Measurements from ENCODE around the gene PER3.

The PER3 gene

DNA sequence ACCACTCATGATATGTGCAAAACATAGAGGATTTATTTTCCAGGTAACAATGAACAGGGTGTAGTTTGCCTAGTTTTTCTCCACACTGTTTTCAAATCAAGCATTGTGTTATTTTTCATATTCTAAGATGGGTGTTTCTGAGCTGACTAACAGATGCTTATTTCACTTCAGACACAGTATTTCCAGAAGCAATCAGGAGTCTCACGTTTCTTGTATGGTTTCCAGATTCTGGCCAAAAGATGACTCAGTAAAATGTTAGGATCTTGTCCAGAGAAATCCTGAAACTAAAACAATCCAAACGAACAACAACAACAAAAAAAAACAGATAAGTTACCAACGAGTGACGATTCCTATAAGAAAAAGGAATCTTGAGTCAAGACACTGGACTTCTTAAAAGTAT is 63.5 kb downstream of the PER3 start:
- TF ChIP-seq, protein P1, sequence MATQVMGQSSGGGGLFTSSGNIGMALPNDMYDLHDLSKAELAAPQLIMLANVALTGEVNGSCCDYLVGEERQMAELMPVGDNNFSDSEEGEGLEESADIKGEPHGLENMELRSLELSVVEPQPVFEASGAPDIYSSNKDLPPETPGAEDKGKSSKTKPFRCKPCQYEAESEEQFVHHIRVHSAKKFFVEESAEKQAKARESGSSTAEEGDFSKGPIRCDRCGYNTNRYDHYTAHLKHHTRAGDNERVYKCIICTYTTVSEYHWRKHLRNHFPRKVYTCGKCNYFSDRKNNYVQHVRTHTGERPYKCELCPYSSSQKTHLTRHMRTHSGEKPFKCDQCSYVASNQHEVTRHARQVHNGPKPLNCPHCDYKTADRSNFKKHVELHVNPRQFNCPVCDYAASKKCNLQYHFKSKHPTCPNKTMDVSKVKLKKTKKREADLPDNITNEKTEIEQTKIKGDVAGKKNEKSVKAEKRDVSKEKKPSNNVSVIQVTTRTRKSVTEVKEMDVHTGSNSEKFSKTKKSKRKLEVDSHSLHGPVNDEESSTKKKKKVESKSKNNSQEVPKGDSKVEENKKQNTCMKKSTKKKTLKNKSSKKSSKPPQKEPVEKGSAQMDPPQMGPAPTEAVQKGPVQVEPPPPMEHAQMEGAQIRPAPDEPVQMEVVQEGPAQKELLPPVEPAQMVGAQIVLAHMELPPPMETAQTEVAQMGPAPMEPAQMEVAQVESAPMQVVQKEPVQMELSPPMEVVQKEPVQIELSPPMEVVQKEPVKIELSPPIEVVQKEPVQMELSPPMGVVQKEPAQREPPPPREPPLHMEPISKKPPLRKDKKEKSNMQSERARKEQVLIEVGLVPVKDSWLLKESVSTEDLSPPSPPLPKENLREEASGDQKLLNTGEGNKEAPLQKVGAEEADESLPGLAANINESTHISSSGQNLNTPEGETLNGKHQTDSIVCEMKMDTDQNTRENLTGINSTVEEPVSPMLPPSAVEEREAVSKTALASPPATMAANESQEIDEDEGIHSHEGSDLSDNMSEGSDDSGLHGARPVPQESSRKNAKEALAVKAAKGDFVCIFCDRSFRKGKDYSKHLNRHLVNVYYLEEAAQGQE (IDR thresholded peaks at IDR 0.05; ENCODE audit: insufficient read depth in 1 of 2, low read depth in 2 of 2, low read length in 2 of 2) = no peak
- no peak for TF ChIP-seq FOXP2 (optimal IDR thresholded peaks at IDR 0.05; ENCODE audit: borderline replicate concordance, extremely low read depth, extremely low read length, insufficient read depth)
- TF ChIP-seq TAF1 (IDR thresholded peaks at IDR 0.05; ENCODE audit: borderline replicate concordance, insufficient read depth, low read length) = no peak

DNA sequence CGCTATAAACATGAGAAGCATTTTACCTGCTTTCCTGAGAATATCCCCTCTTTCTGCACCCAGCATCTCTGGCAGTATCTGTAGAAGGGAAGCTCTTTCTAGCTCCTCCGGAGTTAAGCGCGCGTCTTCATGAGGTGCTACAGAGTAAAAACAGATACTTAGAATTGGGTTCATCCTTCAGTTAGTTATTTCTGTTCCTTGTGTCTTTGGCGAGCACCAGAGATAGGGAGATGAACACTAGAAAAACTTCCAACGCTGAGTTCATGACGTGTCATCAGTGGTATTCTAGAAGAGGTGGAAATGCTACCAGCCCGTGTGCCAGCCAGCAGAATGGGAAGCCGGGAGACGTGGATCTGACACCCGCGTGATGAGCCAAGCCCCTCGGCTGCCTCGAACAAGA is 66.7 kb downstream of the PER3 start:
- TF ChIP-seq SIN3A (IDR thresholded peaks at IDR 0.05; ENCODE audit: borderline replicate concordance, insufficient read depth, low read length) (no peak), TAF1 (IDR thresholded peaks at IDR 0.05; ENCODE audit: borderline replicate concordance, insufficient read depth, low read length) (no peak), FOXP2 (optimal IDR thresholded peaks at IDR 0.05; ENCODE audit: borderline replicate concordance, extremely low read depth, extremely low read length, insufficient read depth) (no peak), POLR2AphosphoS5 (IDR thresholded peaks at IDR 0.05; ENCODE audit: low read depth, low read length) (no peak)
- TF ChIP-seq, protein P1 (IDR thresholded peaks at IDR 0.05; ENCODE audit: insufficient read depth in 1 of 2, low read depth in 2 of 2, low read length in 2 of 2) = no peak

DNA sequence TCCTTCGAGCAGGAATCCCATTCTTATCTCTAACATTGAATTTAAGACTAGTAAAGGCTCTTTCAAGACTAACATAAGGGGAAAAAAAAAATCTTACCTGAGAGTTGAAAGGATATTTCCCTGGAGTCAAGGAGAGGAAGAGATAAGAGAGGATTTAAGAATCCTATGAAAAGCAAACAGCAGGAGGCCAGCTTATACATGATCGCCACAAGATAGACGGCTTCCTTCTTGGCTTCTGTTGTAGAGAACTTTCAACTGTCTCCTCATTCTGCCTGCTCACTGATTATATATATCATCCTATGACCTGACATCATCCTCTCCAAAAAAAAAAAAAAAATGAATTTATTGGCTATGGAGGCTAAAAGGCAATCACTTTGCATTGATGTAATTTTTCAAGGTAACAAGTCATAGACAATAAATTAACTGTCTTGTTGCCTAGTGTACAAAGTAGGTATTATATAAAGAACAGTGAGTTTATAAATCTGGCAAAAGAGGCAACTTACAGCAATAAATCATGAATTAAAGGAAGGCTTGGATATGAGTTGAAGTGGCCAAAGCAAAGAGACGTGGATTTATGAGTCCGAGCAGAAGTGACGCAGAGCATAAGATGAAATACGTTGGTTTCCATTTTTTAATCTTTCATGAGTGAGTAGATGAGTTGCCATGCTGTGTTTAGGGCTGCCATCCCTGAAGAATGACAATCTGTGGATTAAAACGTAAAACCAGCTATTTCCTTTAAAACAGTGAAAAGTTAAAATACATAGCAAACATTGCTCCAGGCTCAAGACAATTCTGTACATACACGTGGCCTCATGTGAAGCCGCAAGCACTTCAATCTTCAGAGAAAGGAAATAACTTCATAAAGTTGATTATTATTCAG is 69.0 kb downstream of the PER3 start, which contains the start of gene UTS2:
Gene UTS2, minus strand, starts transcription at position 262 of the 880 bp plus-strand sequence. Its CDS starts 62 bp downstream, at position 200.
- TF ChIP-seq, protein P1 (IDR thresholded peaks at IDR 0.05; ENCODE audit: insufficient read depth in 1 of 2, low read depth in 2 of 2, low read length in 2 of 2) = no peak
- TF ChIP-seq FOXP2 (optimal IDR thresholded peaks at IDR 0.05; ENCODE audit: borderline replicate concordance, extremely low read depth, extremely low read length, insufficient read depth) (no peak), POLR2AphosphoS5 (IDR thresholded peaks at IDR 0.05; ENCODE audit: low read depth, low read length) (no peak), TAF1 (IDR thresholded peaks at IDR 0.05; ENCODE audit: borderline replicate concordance, insufficient read depth, low read length) (no peak), SIN3A (IDR thresholded peaks at IDR 0.05; ENCODE audit: borderline replicate concordance, insufficient read depth, low read length) (no peak)

DNA sequence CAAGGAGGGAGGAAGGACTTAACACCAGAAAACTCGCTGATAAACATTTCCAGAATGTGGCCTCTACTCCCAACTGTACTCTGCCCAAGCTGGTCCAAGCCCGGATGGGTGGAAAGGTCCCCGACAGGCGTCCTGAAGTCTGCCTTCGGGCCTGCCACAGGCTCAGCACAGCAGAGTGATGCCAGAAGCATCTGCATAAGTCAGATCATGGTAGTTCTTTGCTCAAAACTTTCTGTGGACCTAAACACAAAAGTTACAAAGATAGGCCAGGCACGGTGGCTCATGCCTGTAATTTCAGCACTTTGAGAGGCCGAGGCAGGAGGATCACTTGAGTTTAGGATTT is 69.6 kb downstream of the PER3 start:
- TF ChIP-seq POLR2AphosphoS5 (IDR thresholded peaks at IDR 0.05; ENCODE audit: low read depth, low read length) = no peak

DNA sequence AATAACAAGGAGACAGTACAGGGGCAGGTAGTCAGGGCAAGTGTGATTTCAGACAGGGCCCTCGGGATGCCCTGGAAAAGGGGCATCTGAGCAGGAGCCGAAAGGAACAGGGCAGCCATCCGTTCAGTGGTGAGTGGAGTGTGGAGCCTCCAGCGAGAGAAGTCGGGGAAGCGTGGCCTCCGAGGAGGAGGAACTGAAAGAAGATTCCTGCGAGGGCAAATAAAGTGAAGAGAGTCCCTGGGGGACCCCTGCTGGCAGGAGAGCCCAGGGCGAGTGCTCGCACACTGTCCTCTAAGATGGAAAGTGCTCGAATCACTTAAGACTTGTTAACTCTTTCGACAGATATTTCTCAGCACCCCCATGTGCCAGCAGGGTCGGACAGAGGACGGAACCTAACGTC is 72.3 kb downstream of the PER3 start:
- TF ChIP-seq POLR2AphosphoS5 (IDR thresholded peaks at IDR 0.05; ENCODE audit: low read depth, low read length) (no peak), FOXP2 (optimal IDR thresholded peaks at IDR 0.05; ENCODE audit: borderline replicate concordance, extremely low read depth, extremely low read length, insufficient read depth) (no peak), SIN3A (IDR thresholded peaks at IDR 0.05; ENCODE audit: borderline replicate concordance, insufficient read depth, low read length) (no peak), TAF1 (IDR thresholded peaks at IDR 0.05; ENCODE audit: borderline replicate concordance, insufficient read depth, low read length) (no peak)
- TF ChIP-seq, protein P1 (IDR thresholded peaks at IDR 0.05; ENCODE audit: insufficient read depth in 1 of 2, low read depth in 2 of 2, low read length in 2 of 2) = no peak
